GM12878 (cell line): Measurements from ENCODE around the gene KRT10.

ENCODE experiments used
- CREB1 ChIP-seq: IDR thresholded peaks from 2 replicates; pipeline ENCODE4 v1.6.1; 2012; ENCODE audit warnings: low read depth, mild to moderate bottlenecking, inconsistent platforms
- EGR1 ChIP-seq, 2 experiments: IDR thresholded peaks; 1 replicate in 1 of 2; 2 replicates in 1 of 2; pipeline ENCODE4 v1.6.1; 2011 to 2012; ENCODE audit warnings: low read depth in 2 of 2, low read length in 2 of 2, borderline replicate concordance in 1 of 2, mild to moderate bottlenecking in 1 of 2, moderate library complexity in 1 of 2
- EP300 ChIP-seq, 2 experiments: fragments of 150-350 bp in 1 of 2; IDR thresholded peaks; 2 replicates each; pipeline ENCODE4 v1.6.1; 2011 to 2012; ENCODE audit warnings: low read depth in 2 of 2, low read length in 2 of 2, borderline replicate concordance in 1 of 2, improper control_type of control experiment in 1 of 2, inconsistent platforms in 1 of 2; ENCODE audit not compliant: control insufficient read depth in 1 of 2
- GABPA ChIP-seq: IDR thresholded peaks from 2 replicates; pipeline ENCODE4 v1.6.1; 2014; ENCODE audit warnings: antibody characterized with exemption, low read depth, mild to moderate bottlenecking, inconsistent platforms
- JUND ChIP-seq: IDR thresholded peaks from 2 replicates; pipeline ENCODE4 v1.6.1; 2012; ENCODE audit warnings: low read depth, mild to moderate bottlenecking, low read length, improper control_type of control experiment, moderate library complexity
- MYC ChIP-seq: IDR thresholded peaks from 2 replicates; pipeline ENCODE4 v1.6.1; 2011; ENCODE audit warnings: mild to moderate bottlenecking, low read length, moderate library complexity, inconsistent platforms; ENCODE audit not compliant: insufficient read depth, insufficient replicate concordance, insufficient read length, severe bottlenecking
- NRF1 ChIP-seq: conservative IDR thresholded peaks from 2 replicates; pipeline ENCODE4 v1.6.1; 2011; ENCODE audit warnings: mild to moderate bottlenecking, low read depth, low read length, improper control_type of control experiment
- ZNF274 ChIP-seq: IDR thresholded peaks from one replicate; pipeline ENCODE4 v1.8.0; 2011; ENCODE audit not compliant: insufficient read length, insufficient read depth
- TF ChIP-seq, protein P1 (sequence below), 3 experiments: IDR thresholded peaks in 2 of 3; conservative IDR thresholded peaks in 1 of 3; 2 replicates each; pipeline ENCODE4 v1.5.1; 2011; ENCODE audit warnings: low read depth in 3 of 3, low read length in 3 of 3, mild to moderate bottlenecking in 3 of 3, control low read depth in 2 of 3, moderate library complexity in 2 of 3, inconsistent platforms in 1 of 3, mixed read lengths in 1 of 3; ENCODE audit not compliant: control insufficient read depth in 2 of 3, insufficient read depth in 1 of 3; ENCODE audit errors: extremely low read depth in 1 of 3
- TF ChIP-seq, protein P2 (sequence below): IDR thresholded peaks from 2 replicates; pipeline ENCODE4 v1.6.1; 2011; ENCODE audit warnings: low read depth, mild to moderate bottlenecking, low read length, moderate library complexity, borderline replicate concordance; ENCODE audit errors: extremely low read depth
- TF ChIP-seq, protein P3 (sequence below): IDR thresholded peaks from 2 replicates; pipeline ENCODE4 v1.6.1; 2011; ENCODE audit warnings: low read depth, low read length, improper control_type of control experiment, borderline replicate concordance

DNA sequence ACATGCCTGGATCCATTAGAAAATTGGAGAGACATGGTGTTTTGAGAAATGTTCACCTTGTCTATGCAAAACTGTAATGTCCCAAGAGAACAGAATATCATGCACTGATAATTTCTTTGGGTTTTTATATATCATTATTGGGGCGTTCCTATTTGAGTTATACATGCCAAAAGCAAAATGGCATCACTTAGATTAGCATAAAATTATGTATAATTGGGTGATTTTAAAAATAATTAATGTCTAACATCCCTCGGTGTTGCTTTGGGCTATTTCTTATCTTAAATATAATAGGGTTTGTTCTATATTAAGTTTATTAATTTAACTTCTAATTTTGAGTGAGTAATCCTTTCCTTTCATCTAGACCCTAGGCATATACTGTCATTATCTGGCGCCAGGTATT lies 22.6 kb downstream of the KRT10 start, which contains the start of gene KRT28:
- no peak for TF ChIP-seq MYC
- no peak for TF ChIP-seq NRF1
- TF ChIP-seq ZNF274, result no peak
- TF ChIP-seq, protein P1, sequence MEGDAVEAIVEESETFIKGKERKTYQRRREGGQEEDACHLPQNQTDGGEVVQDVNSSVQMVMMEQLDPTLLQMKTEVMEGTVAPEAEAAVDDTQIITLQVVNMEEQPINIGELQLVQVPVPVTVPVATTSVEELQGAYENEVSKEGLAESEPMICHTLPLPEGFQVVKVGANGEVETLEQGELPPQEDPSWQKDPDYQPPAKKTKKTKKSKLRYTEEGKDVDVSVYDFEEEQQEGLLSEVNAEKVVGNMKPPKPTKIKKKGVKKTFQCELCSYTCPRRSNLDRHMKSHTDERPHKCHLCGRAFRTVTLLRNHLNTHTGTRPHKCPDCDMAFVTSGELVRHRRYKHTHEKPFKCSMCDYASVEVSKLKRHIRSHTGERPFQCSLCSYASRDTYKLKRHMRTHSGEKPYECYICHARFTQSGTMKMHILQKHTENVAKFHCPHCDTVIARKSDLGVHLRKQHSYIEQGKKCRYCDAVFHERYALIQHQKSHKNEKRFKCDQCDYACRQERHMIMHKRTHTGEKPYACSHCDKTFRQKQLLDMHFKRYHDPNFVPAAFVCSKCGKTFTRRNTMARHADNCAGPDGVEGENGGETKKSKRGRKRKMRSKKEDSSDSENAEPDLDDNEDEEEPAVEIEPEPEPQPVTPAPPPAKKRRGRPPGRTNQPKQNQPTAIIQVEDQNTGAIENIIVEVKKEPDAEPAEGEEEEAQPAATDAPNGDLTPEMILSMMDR (IDR thresholded peaks at IDR 0.05 in 2 of 3, conservative IDR thresholded peaks at IDR 0.05 in 1 of 3; ENCODE audit: control insufficient read depth in 2 of 3, extremely low read depth in 1 of 3, insufficient read depth in 1 of 3, low read depth in 3 of 3, low read length in 3 of 3), result no peak
- no peak for TF ChIP-seq EGR1 (IDR thresholded peaks at IDR 0.05; ENCODE audit: borderline replicate concordance in 1 of 2, low read depth in 2 of 2, low read length in 2 of 2)
- TF ChIP-seq CREB1, result no peak
- TF ChIP-seq, protein P2, sequence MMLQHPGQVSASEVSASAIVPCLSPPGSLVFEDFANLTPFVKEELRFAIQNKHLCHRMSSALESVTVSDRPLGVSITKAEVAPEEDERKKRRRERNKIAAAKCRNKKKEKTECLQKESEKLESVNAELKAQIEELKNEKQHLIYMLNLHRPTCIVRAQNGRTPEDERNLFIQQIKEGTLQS, result no peak
- no peak for TF ChIP-seq EP300 (IDR thresholded peaks at IDR 0.05; ENCODE audit: borderline replicate concordance in 1 of 2, control insufficient read depth in 1 of 2, low read depth in 2 of 2, low read length in 2 of 2)
- TF ChIP-seq, protein P3, sequence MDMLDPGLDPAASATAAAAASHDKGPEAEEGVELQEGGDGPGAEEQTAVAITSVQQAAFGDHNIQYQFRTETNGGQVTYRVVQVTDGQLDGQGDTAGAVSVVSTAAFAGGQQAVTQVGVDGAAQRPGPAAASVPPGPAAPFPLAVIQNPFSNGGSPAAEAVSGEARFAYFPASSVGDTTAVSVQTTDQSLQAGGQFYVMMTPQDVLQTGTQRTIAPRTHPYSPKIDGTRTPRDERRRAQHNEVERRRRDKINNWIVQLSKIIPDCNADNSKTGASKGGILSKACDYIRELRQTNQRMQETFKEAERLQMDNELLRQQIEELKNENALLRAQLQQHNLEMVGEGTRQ, result no peak
- TF ChIP-seq GABPA, result no peak
- TF ChIP-seq JUND, result no peak
